ENCODE data around the gene DPF1.
A peak's percentile ranks its signal among the peaks of the same experiment; 100 is the strongest.

DPF1 gene

GRCh38 chr19:38224014-38224862 lies at the start of gene DPF1:
TSS of gene DPF1 (minus strand) at chr19:38224222. CDS start at chr19:38224142, 80 bp downstream.
- no peaks in the 10 kb centered on the region for H3K9me3 ChIP-seq
- no peak for TF ChIP-seq CTCF (IDR thresholded peaks at IDR 0.05)
- peak within 1 kb of the TSS; percentile 13 to 36 for H3K4me3 ChIP-seq
- peaks cover 0 to 26% (median 21%) of the 10 kb centered on the region in 4 donors for H3K4me1 ChIP-seq
- H3K27me3 ChIP-seq: peaks cover 6 to 83% of the 10 kb centered on the region in 2 donors
- DNase-seq: no peak
- H3K27ac ChIP-seq: no peak within 1 kb of the TSS
- intact Hi-C loops (cut with DNase I; ENCODE audit: low total_unique reads): loop anchor here (10.0 kb wide), 1 partner anchor 319 kb away; the partner anchor contains the start of genes SIPA1L3 and WDR87
- H3K36me3 ChIP-seq: no peaks in the 10 kb centered on the region

- Histone ChIP-seq H3K36me3 (no peaks in the 10 kb centered on the region), H3K9me3 (no peaks in the 10 kb centered on the region), H3K4me1 (peaks cover 0 to 49% (median 32%) of the 10 kb centered on the region in 4 donors), H3K4me3 (no peak overlapping the region), H3K27me3 (no peaks in the 10 kb centered on the region), H3K27ac (no peak overlapping the region)
- no peak for TF ChIP-seq CTCF (IDR thresholded peaks at IDR 0.05)
- no peak for DNase-seq
- intact Hi-C loops (cut with DNase I; ENCODE audit: low total_unique reads): no loop called here
Measured at GRCh38 chr19:38273499-38273898, 49.5 kb upstream of the DPF1 start.

- DNase-seq: no peak
- Histone ChIP-seq H3K4me3 (no peak overlapping the region), H3K36me3 (no peaks in the 10 kb centered on the region), H3K27me3 (no peaks in the 10 kb centered on the region), H3K9me3 (no peaks in the 10 kb centered on the region), H3K27ac (no peak overlapping the region), H3K4me1 (peaks cover 0 to 29% (median 15%) of the 10 kb centered on the region in 4 donors)
- TF ChIP-seq CTCF (IDR thresholded peaks at IDR 0.05): no peak
- intact Hi-C loops (cut with DNase I; ENCODE audit: low total_unique reads): no loop called here
Measured at GRCh38 chr19:38270587-38271167, 46.7 kb upstream of the DPF1 start.

GRCh38 chr19:38268539-38268938 lies 44.5 kb upstream of the DPF1 start:
- no peak for TF ChIP-seq CTCF (IDR thresholded peaks at IDR 0.05)
- Histone ChIP-seq H3K27ac (peak overlapping the region; percentile 28 to 49), H3K9me3 (no peaks in the 10 kb centered on the region), H3K4me1 (peaks cover 4 to 33% (median 23%) of the 10 kb centered on the region in 4 donors), H3K36me3 (no peaks in the 10 kb centered on the region), H3K27me3 (no peaks in the 10 kb centered on the region), H3K4me3 (no peak overlapping the region)
- intact Hi-C loops (cut with DNase I; ENCODE audit: low total_unique reads): loop anchor here (10.0 kb wide), 1 partner anchor 46 kb away; the partner anchor contains the start of genes KCNK6 and YIF1B
- DNase-seq: no peak

- H3K4me3 ChIP-seq: no peak overlapping the region
- intact Hi-C loops (cut with DNase I; ENCODE audit: low total_unique reads): loop anchor here (10.0 kb wide), 1 partner anchor 47 kb away; the partner anchor contains the start of genes KCNK6 and YIF1B
Measured at GRCh38 chr19:38267761-38268483, 43.9 kb upstream of the DPF1 start.

More at GRCh38 chr19:38267761-38268483, 43.9 kb upstream of the DPF1 start:
- Histone ChIP-seq H3K4me1 (peaks cover 4 to 38% (median 21%) of the 10 kb centered on the region in 4 donors), H3K36me3 (no peaks in the 10 kb centered on the region), H3K9me3 (no peaks in the 10 kb centered on the region), H3K27me3 (no peaks in the 10 kb centered on the region), H3K27ac (peak overlapping the region; percentile 28 to 49)
- TF ChIP-seq CTCF (IDR thresholded peaks at IDR 0.05): no peak
- no peak for DNase-seq
